Measurements from ENCODE around the gene ACOT7. TPM values are rescaled to one million over a fixed set of nuclear protein-coding genes. Genes with fewer than 3 reads are reported as not detected.

ACOT7 gene
- total and polyA plus RNA-seq, 10 donors, result 10.6 to 31.5 (median 20.3) TPM

- no peak overlapping the region for H3K27ac ChIP-seq
Measured at GRCh38 chr1:6418668-6419396, 25.3 kb upstream of the ACOT7 start.

GRCh38 chr1:6417961-6418667 lies 24.5 kb upstream of the ACOT7 start:
- Histone ChIP-seq H3K36me3 (no peaks in the 10 kb centered on the region), H3K27me3 (replicated peaks in 1 of 7) (peaks cover 19 to 100% (median 82%) of the 10 kb centered on the region in 7 donors), H3K9me3 (no peaks in the 10 kb centered on the region), H3K4me1 (peaks cover 16 to 43% (median 32%) of the 10 kb centered on the region in 6 donors), H3K27ac (no peak overlapping the region), H3K4me3 (no peak overlapping the region)
- 62 to 75% (median 69%) methylated on average over 6 to 8 of the region's 8 CpGs for WGBS, 5 donors
- no peak for DNase-seq
- intact Hi-C loops (cut with DNase I; ENCODE audit: low total_unique reads), result no loop called here
- TF ChIP-seq POLR2AphosphoS5 (IDR thresholded peaks at IDR 0.05) (no peak), POLR2A (IDR thresholded peaks at IDR 0.05) (no peak)
- TF ChIP-seq, protein P1, sequence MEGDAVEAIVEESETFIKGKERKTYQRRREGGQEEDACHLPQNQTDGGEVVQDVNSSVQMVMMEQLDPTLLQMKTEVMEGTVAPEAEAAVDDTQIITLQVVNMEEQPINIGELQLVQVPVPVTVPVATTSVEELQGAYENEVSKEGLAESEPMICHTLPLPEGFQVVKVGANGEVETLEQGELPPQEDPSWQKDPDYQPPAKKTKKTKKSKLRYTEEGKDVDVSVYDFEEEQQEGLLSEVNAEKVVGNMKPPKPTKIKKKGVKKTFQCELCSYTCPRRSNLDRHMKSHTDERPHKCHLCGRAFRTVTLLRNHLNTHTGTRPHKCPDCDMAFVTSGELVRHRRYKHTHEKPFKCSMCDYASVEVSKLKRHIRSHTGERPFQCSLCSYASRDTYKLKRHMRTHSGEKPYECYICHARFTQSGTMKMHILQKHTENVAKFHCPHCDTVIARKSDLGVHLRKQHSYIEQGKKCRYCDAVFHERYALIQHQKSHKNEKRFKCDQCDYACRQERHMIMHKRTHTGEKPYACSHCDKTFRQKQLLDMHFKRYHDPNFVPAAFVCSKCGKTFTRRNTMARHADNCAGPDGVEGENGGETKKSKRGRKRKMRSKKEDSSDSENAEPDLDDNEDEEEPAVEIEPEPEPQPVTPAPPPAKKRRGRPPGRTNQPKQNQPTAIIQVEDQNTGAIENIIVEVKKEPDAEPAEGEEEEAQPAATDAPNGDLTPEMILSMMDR (IDR thresholded peaks at IDR 0.05 in 8 of 11, conservative IDR thresholded peaks at IDR 0.05 in 3 of 11), result no peak

More at GRCh38 chr1:6418668-6419396, 25.3 kb upstream of the ACOT7 start:
- Histone ChIP-seq H3K9me3 (no peaks in the 10 kb centered on the region), H3K4me3 (peak overlapping the region in 6 of 8 donors; percentile 30 to 68 (median 37)), H3K36me3 (no peaks in the 10 kb centered on the region), H3K4me1 (peaks cover 22 to 50% (median 39%) of the 10 kb centered on the region in 6 donors), H3K27me3 (replicated peaks in 1 of 7) (peaks cover 19 to 100% (median 89%) of the 10 kb centered on the region in 7 donors)
- TF ChIP-seq POLR2AphosphoS5 (IDR thresholded peaks at IDR 0.05) (no peak), POLR2A (IDR thresholded peaks at IDR 0.05) (no peak)
- DNase-seq, result no peak
- 8 to 21% (median 10%) methylated on average over 23 to 69 of the region's 69 CpGs for WGBS, 5 donors
- intact Hi-C loops (cut with DNase I; ENCODE audit: low total_unique reads), result no loop called here

GRCh38 chr1:6416906-6417305 lies 23.3 kb upstream of the ACOT7 start:
- H3K27me3 ChIP-seq (replicated peaks in 1 of 7), result peaks cover 19 to 98% (median 79%) of the 10 kb centered on the region in 7 donors
- no peak overlapping the region for H3K4me3 ChIP-seq
- peaks cover 16 to 37% (median 29%) of the 10 kb centered on the region in 6 donors for H3K4me1 ChIP-seq
- no peak for DNase-seq
- no peaks in the 10 kb centered on the region for H3K9me3 ChIP-seq
- TF ChIP-seq, protein P1 (IDR thresholded peaks at IDR 0.05 in 8 of 11, conservative IDR thresholded peaks at IDR 0.05 in 3 of 11), result no peak
- no peak for TF ChIP-seq POLR2AphosphoS5 (IDR thresholded peaks at IDR 0.05)
- TF ChIP-seq POLR2A (IDR thresholded peaks at IDR 0.05), result no peak
- 73 to 89% (median 79%) methylated on average over 5 of the region's 5 CpGs for WGBS, 5 donors
- H3K36me3 ChIP-seq, result no peaks in the 10 kb centered on the region
- intact Hi-C loops (cut with DNase I; ENCODE audit: low total_unique reads), result no loop called here
- H3K27ac ChIP-seq, result no peak overlapping the region

DNA sequence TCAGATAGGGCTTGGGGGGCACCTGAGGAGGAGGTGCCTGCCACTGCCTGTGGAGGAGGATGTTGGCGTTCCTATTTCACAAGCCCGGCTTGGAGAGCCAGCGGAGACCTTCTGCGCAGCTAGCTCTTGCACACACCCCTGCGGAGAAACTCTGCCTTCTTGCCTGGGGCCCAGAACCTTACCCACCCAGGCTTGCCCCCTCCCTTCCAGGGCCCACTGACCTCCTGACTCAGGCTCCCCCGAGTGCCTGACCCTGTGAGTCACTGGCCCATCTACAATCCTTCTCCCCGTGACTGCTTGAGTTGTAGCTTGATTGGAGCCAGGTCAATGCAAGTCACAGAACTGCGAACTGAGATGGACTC lies 22.7 kb upstream of the ACOT7 start:
- 60 to 81% (median 75%) methylated on average over 4 to 8 of the region's 8 CpGs for WGBS, 5 donors
- Histone ChIP-seq H3K36me3 (no peaks in the 10 kb centered on the region), H3K27me3 (replicated peaks in 1 of 7) (peaks cover 19 to 96% (median 74%) of the 10 kb centered on the region in 7 donors), H3K27ac (no peak overlapping the region), H3K9me3 (no peaks in the 10 kb centered on the region), H3K4me1 (peaks cover 16 to 37% (median 29%) of the 10 kb centered on the region in 6 donors), H3K4me3 (no peak overlapping the region)
- intact Hi-C loops (cut with DNase I; ENCODE audit: low total_unique reads), result no loop called here
- TF ChIP-seq, protein P1 (IDR thresholded peaks at IDR 0.05 in 8 of 11, conservative IDR thresholded peaks at IDR 0.05 in 3 of 11), result no peak
- TF ChIP-seq POLR2A (IDR thresholded peaks at IDR 0.05) (no peak), POLR2AphosphoS5 (IDR thresholded peaks at IDR 0.05) (no peak)
- no peak for DNase-seq
